PFSK-1 (cell line): Measurements from ENCODE around the gene NEK11.

Experiments used
- FOXP2 ChIP-seq: optimal IDR thresholded peaks from 2 replicates; pipeline ENCODE3; 2011; ENCODE audit warnings: borderline replicate concordance, control low read depth, inconsistent platforms; ENCODE audit not compliant: insufficient read depth; ENCODE audit errors: extremely low read length, extremely low read depth
- POLR2AphosphoS5 ChIP-seq: IDR thresholded peaks from 2 replicates; pipeline ENCODE4 v1.6.1; 2012; ENCODE audit warnings: low read depth, mild to moderate bottlenecking, control low read depth, low read length, moderate library complexity
- REST ChIP-seq, 2 experiments: IDR thresholded peaks; 2 replicates each; pipeline versions ENCODE4 v1.6.1 to v1.8.0; 2011 to 2012; ENCODE audit warnings: low read depth in 2 of 2, low read length in 2 of 2, control low read depth in 1 of 2, inconsistent platforms in 1 of 2, mild to moderate bottlenecking in 1 of 2, moderate library complexity in 1 of 2; ENCODE audit not compliant: insufficient read depth in 1 of 2
- SIN3A ChIP-seq: IDR thresholded peaks from 2 replicates; pipeline ENCODE4 v1.6.1; 2012; ENCODE audit warnings: mild to moderate bottlenecking, low read length, moderate library complexity, borderline replicate concordance; ENCODE audit not compliant: insufficient read depth
- TAF1 ChIP-seq: IDR thresholded peaks from 2 replicates; pipeline ENCODE4 v1.6.1; 2012; ENCODE audit warnings: low read length, control low read depth, borderline replicate concordance; ENCODE audit not compliant: insufficient read depth

NEK11 gene

DNA sequence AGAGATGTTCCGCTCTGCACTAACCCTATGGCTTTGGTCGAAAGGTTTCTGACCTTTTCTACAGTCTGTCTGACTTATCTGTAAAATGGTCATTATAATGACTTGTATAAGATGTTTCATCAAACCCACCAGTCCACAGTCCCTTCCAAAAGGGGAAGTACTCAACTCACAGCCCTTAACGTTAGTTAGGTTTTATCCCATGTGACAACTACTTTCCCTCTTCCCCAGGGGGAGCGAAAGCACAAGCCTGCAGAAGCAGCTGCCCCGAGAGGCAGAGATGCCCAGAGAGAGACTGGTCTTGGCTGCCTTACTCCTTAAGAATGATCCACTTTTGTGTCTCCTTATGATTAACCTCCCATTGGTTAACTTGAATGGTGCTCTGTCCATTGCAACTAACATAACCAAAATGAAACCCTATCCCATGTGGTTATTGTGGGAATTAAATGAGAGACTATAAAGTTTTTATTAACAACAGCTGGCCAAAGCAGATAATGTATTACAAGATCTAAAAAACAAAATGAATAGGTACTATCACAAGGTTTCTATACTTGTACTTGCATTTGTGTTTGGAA, 6.5 kb upstream of the NEK11 start:
- no peak for TF ChIP-seq TAF1

- no peak for TF ChIP-seq POLR2AphosphoS5
- TF ChIP-seq FOXP2 = no peak
- no peak for TF ChIP-seq REST (IDR thresholded peaks at IDR 0.05; ENCODE audit: insufficient read depth in 1 of 2, low read depth in 2 of 2, low read length in 2 of 2)
- TF ChIP-seq TAF1 = no peak
- no peak for TF ChIP-seq SIN3A
Observed at GRCh38 chr3:131025539-131025938, 1.1 kb upstream of the NEK11 start.

GRCh38 chr3:131028844-131029243, 2.2 kb downstream of the NEK11 start:
- TF ChIP-seq TAF1 (no peak), SIN3A (no peak)

DNA sequence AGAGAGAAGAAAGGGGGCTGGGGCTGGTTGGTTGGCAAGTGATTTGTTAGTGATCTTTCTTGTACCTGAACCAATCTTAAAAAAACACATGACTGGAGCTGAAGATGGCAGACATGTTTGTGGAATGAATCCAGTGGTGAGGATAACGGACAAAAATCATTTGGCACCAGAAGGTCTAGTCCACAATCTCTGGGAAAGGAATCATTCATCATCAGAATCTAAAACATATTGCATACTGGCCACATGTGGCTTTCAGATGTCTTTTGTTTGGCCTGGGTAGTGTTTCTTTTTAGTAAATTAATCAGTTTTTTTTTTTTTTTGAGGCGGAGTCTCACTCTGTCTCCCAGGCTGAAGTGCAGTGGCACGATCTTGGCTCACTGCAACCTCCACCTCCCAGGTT, 5.0 kb downstream of the NEK11 start:
- TF ChIP-seq FOXP2 (no peak), REST (IDR thresholded peaks at IDR 0.05; ENCODE audit: insufficient read depth in 1 of 2, low read depth in 2 of 2, low read length in 2 of 2) (no peak)

- TF ChIP-seq TAF1 = no peak
- no peak for TF ChIP-seq SIN3A
- no peak for TF ChIP-seq REST (IDR thresholded peaks at IDR 0.05; ENCODE audit: insufficient read depth in 1 of 2, low read depth in 2 of 2, low read length in 2 of 2)
- no peak for TF ChIP-seq FOXP2
- TF ChIP-seq POLR2AphosphoS5 = no peak
Observed at GRCh38 chr3:131033480-131034080, 6.9 kb downstream of the NEK11 start.

DNA sequence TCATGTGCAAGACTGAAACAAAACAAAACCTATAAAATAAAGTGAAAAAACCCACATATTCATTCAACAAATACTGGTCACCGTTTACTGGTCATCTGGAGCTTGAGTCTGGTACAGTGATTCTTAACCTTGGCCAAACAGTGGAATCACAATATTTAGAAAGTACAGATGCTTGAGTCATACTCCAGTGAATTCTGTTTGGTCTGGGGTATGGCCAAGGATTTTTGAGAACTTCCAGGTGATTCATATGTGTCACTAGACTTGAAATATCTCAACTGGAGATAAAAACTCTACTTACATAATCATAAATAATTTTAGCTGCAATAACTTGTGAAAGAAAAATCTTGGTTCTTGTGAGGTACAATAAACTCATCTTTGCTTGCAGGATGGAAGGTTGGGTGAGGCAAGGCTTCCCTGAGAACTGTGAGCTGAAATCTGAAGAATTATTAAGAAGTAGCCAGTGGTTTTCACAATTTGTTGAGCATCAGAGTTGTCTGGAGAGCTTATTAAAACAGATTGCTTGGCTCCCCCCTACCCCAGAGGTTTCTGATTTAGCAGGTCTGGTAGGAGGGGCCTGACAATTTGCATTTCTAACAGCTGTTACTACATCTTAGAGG, 9.6 kb downstream of the NEK11 start:
- TF ChIP-seq SIN3A (no peak), TAF1 (no peak), FOXP2 (no peak), POLR2AphosphoS5 (no peak), REST (IDR thresholded peaks at IDR 0.05; ENCODE audit: insufficient read depth in 1 of 2, low read depth in 2 of 2, low read length in 2 of 2) (no peak)
